ENCODE data around the gene SEC14L5.

SEC14L5 gene

DNA sequence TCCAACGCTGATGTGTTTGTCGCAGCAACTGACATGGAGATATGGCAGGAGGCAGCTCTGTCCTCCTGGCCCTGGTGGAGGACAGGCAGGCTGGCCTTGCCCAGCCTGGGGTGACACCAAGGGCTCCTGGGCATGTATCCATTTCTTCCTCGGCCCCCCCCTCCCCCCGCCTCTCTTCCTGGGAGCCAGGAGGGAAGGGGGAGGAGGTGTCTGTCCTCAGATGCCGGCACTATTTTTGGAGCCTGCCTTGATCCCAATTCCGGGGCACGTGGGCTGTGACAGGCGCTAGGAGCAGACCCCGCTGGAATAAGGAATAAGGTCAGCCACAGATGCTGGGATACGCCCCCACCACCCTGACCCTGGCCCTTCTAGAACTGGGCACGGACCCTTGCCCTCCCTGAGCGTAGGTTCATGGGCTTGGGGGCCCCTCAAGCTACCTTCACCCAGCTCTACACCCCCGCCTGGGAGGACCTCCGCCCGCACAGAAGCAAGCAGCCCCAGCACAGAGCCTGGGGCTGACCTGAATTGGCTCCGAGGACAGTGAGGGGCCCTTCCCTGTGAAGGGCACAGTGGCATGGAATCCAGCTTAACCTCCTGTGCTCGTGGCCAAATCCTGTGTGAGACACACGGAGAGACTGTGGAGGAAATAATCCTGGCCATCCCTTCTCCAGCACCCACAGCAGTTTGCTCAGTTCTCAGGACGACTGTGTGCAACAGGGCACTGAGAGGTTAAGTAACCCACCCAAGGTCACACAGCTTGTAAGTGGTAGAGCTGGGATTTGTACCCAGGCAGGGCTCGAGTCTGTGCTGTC, 24.1 kb downstream of the SEC14L5 start:
- DNase-seq (ENCODE audit: low read depth in 1 of 2, low spot score in 1 of 2), result no peak

GRCh38 chr16:4984174-4984990, 26.3 kb downstream of the SEC14L5 start:
- DNase-seq (ENCODE audit: low read depth in 1 of 2, low spot score in 1 of 2), result no peak

DNA sequence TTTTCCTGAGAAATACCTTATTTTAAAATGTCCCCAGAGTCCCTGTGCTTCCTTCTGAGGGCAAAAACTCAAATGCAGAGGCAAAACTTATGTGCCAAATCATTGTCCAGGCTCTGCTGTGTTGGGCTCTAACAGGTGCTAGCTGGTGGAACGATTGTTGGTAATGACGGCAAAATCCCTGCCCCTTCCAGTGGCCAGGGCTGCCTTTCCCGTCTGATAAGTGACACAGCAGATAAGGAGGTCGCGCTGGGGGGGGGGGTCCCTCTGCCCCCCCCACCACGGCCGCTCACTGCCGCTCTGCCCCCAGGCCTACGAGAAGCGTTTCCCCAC, 29.1 kb downstream of the SEC14L5 start:
- DNase-seq (ENCODE audit: low read depth in 1 of 2, low spot score in 1 of 2), result no peak

GRCh38 chr16:4987580-4988374, 29.6 kb downstream of the SEC14L5 start:
- DNase-seq (ENCODE audit: low read depth in 1 of 2, low spot score in 1 of 2), result no peak

- no peak for DNase-seq (ENCODE audit: low read depth in 1 of 2, low spot score in 1 of 2)
These were observed 30.5 kb downstream of the SEC14L5 start for GRCh38 chr16:4988647-4989046.

DNA sequence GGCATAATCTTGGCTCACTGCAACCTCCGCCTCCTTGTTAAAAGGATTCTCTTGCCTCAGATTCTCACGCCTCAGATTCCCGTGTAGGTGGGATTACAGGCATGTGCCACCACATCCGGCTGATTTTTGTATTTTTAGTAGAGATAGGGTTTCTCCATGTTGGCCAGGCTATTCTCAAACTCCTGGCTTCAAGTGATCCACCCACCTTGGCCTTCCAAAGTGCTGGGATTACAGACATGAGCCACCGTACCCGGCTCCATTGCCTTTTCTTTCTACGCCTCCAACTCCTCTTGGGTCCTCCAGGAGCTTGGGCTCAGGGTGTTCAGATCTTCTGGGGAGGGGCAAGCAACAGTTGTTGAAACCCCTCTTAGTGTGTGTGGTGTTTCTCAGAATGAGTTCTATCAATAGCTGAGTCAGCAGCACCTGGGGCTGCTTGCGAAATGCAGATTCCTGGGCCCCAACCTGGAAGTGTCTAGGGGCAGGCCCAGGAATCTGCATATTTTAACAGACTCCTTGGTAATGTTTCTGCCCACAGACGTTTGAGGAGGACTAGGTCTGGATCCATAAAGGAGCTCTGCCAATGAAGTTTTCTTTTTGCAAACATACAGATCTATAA, 31.4 kb downstream of the SEC14L5 start:
- no peak for DNase-seq (ENCODE audit: low read depth in 1 of 2, low spot score in 1 of 2)

GRCh38 chr16:4990415-4990814, 32.3 kb downstream of the SEC14L5 start:
- no peak for DNase-seq (ENCODE audit: low read depth in 1 of 2, low spot score in 1 of 2)

- no peak for DNase-seq (ENCODE audit: low read depth in 1 of 2, low spot score in 1 of 2)
These were observed 33.6 kb downstream of the SEC14L5 start for GRCh38 chr16:4991754-4992153.

DNA sequence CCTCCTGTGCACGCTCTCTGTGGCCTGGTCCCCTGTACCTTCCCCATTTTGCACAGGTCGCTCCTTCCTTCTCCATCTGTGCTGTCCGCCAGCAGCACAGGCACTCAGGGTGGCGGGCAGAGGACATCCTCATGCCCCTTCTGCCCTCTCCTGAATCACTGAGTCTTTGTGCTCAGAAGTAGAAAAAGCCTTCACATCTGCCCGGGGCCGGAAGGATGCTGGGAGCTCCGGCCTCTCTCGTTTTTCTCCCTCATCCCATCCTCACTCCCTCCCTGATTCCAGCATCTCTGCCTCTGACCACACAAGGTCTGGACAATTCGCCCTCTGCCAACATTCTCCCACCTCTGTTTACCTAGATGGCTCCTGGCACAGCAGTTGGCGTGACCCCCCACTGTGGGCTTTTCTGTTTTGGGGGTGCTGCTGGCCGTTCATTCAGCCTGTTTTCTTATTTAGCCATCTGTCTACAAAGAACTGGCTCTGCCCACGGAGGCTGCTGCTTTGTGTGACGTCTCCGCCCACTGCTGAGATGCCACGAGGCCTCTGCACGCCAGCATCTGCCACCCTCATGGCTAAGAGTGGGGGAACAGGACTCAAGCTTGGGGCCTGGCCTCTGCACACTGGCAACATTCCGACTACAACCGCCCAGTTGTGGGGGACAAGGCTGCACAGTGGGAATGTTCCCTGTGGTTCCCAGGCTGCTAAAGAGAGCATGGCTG, 36.7 kb downstream of the SEC14L5 start:
- DNase-seq (ENCODE audit: low read depth in 1 of 2, low spot score in 1 of 2), result no peak

GRCh38 chr16:5000573-5001001, 42.5 kb downstream of the SEC14L5 start:
- no peak for DNase-seq (ENCODE audit: low read depth in 1 of 2, low spot score in 1 of 2)

DNA sequence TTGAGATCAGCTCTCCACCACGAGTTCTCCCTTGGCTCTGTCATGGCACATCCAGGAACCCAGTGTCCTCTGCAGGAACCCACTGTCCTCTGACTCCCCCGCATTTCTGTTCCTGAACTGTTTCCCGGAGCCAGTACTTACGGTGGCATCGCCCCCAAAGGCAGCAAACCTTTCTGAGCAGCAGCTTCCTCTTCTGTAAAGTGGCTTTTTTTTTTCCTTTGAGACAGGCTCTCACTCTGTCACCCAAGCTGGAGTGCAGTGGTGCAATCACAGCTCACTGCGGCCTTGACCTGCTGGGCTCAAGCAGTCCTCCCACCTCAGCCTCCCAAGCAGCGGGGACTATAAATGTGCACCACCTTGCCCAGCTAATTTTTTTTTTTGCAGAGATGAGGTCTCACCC, 43.4 kb downstream of the SEC14L5 start:
- no peak for DNase-seq (ENCODE audit: low read depth in 1 of 2, low spot score in 1 of 2)

DNA sequence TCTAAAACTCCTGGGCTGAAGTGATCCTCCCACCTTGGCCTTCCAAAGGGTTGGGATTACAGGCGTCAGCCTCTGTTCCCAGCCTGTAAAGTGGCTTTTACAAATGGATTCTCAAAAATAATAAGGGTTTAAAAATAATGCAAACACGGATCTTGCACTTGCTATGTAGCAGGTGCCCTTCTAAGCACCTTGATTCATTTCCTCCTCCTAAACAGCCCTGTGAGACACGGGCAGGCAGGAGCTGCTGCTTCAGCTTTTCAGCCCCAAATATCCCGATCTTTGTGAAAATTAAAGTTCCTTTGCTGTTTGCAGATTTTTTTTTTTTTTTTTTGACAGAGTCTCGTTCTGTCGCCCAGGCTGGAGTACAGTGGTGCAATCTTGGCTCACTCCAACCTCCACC, 43.9 kb downstream of the SEC14L5 start:
- DNase-seq (ENCODE audit: low read depth in 1 of 2, low spot score in 1 of 2), result no peak

GRCh38 chr16:5002699-5003143, 44.6 kb downstream of the SEC14L5 start:
- DNase-seq (ENCODE audit: low read depth in 1 of 2, low spot score in 1 of 2), result no peak

DNA sequence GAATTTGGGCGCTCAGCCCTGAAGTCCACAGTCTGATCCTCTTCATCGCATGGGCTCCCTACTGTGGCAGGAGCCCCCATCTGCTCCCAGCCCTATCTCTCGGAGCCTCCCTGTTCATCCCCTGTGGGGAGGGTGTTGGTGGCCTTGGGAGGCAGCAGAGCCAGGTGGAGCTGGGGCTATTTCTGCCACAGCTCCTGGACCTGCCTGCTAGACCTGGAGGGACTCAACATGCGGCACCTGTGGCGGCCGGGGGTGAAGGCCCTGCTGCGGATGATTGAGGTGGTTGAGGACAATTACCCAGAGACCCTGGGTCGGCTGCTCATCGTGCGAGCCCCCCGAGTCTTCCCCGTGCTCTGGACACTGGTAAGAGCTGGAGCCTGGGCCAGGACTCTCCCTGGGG, 45.1 kb downstream of the SEC14L5 start:
- no peak for DNase-seq (ENCODE audit: low read depth in 1 of 2, low spot score in 1 of 2)

GRCh38 chr16:5003828-5004227, 45.7 kb downstream of the SEC14L5 start:
- no peak for DNase-seq (ENCODE audit: low read depth in 1 of 2, low spot score in 1 of 2)

DNA sequence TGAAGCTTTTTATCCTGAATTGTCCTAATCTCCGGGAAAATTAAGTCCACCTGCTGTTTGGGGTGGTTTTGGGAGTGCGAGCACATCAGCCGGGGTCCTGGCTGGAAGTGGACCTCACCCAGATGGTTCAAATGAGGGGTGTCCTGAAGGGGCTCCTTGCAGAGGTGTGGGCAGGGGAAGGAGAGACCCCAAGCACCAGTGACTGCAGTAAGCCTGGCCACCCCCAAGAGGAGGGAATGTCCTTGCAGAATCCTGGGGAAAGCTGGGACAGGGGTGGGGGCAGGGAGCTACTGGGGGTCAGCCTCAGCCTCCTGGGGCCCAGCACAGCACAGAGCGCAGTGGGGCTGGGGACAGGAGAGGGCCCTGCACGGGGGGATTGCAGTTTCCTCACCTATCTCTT, 46.2 kb downstream of the SEC14L5 start:
- no peak for DNase-seq (ENCODE audit: low read depth in 1 of 2, low spot score in 1 of 2)

DNA sequence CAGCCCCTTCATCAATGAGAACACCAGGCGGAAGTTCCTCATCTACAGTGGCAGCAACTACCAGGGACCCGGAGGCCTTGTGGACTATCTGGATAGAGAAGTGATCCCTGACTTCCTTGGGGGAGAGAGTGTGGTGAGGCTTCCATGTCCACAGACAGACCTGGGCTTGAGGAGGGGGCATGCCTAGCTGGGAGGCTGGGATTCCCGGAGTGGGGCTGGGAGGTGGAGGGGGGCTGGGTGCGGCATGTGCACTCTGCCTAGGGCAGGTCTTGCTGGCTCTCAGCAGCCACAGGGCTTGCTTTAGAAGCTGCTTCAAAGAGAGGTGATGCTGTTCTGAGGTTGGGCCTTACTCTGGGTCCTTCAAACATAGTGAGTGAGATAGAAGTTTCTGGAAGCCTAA, 47.8 kb downstream of the SEC14L5 start:
- no peak for DNase-seq (ENCODE audit: low read depth in 1 of 2, low spot score in 1 of 2)

GRCh38 chr16:5006348-5007193, 48.4 kb downstream of the SEC14L5 start:
- DNase-seq (ENCODE audit: low read depth in 1 of 2, low spot score in 1 of 2), result no peak

DNA sequence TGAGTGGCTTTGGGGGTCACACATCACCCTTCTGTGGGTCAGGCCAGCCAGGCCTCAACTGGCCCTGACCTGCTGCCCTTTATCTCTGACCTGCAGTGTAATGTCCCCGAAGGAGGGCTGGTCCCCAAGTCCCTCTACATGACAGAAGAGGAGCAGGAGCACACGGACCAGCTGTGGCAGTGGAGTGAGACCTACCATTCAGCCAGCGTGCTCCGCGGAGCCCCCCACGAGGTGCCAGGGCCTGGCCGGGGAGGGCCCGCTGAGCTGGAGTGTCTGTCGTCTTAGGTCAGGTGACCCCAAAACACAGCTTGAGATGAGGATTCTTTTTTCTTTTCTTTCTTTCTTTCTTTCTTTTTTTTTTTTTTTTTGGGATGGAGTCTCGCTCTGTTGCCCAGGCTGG, 49.1 kb downstream of the SEC14L5 start:
- DNase-seq (ENCODE audit: low read depth in 1 of 2, low spot score in 1 of 2), result no peak

GRCh38 chr16:5008311-5008731, 50.2 kb downstream of the SEC14L5 start:
- DNase-seq (ENCODE audit: low read depth in 1 of 2, low spot score in 1 of 2), result no peak

Measured in activated T-helper 1 cell treated with anti-CD3 and anti-CD28 coated beads, Interleukin-2, amount 50 U/mL, for 16 hours (primary cell).